Adrenal gland (tissue), 5 donors: ENCODE results near the gene NAMPT.

ENCODE experiments used
- POLR2A ChIP-seq, 2 donors: fragments of 450-650 bp; IDR thresholded peaks; one replicate each; pipeline ENCODE4 v1.6.1; 2017; ENCODE audit warnings: antibody characterized with exemption in 2 of 2, mild to moderate bottlenecking in 2 of 2, moderate library complexity in 1 of 2
- TF ChIP-seq, protein P1 (sequence below), 6 experiments: fragments of 450-650 bp in 4 of 6; fragments of 200-600 bp in 2 of 6; sonication (generic) in 1 of 6; IDR thresholded peaks; 1 replicate in 5 of 6; 2 replicates in 1 of 6; pipeline versions ENCODE4 v1.5.1 to v1.8.0; 2016 to 2021; ENCODE audit warnings: antibody characterized with exemption in 6 of 6, mild to moderate bottlenecking in 2 of 6, moderate library complexity in 1 of 6
- donor health status: DM: no; HTN: no; CAD: no.

DNA sequence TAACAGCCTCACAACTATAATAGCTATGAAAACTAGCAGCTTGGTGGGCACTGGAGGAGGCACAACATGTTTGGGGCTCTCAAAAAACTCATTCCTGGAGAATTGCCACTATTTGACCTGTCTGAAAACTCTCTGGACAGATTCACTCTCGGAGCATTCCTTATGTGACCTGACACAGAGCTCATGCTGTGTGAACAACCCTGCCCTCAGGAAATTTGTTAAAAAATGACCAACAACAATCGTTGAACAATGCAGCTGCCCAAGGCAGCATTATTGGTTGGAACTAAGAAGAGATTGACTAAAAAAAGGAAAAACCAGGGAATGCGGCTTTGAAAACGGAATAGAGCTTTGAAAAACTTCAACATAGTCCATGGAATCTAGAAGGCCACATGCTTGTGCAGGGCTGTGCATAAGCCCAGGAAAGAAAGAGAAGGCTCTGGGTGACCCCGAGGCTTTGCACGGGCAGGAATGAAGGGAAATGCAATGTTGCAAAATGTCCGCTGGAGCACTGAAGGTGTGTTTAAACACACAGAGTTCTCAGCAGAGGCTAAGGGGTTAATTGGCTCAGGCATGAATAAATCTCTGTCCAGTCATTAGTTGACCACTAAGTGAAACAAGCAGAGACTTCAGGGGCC lies 52.8 kb downstream of the NAMPT start:
- TF ChIP-seq, protein P1, sequence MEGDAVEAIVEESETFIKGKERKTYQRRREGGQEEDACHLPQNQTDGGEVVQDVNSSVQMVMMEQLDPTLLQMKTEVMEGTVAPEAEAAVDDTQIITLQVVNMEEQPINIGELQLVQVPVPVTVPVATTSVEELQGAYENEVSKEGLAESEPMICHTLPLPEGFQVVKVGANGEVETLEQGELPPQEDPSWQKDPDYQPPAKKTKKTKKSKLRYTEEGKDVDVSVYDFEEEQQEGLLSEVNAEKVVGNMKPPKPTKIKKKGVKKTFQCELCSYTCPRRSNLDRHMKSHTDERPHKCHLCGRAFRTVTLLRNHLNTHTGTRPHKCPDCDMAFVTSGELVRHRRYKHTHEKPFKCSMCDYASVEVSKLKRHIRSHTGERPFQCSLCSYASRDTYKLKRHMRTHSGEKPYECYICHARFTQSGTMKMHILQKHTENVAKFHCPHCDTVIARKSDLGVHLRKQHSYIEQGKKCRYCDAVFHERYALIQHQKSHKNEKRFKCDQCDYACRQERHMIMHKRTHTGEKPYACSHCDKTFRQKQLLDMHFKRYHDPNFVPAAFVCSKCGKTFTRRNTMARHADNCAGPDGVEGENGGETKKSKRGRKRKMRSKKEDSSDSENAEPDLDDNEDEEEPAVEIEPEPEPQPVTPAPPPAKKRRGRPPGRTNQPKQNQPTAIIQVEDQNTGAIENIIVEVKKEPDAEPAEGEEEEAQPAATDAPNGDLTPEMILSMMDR (IDR thresholded peaks at IDR 0.05), result no peak
- TF ChIP-seq POLR2A (IDR thresholded peaks at IDR 0.05), result no peak
